ENCODE measurements around the gene PLCL2. TPM values are rescaled to one million over a fixed set of nuclear protein-coding genes. Genes with fewer than 3 reads are reported as not detected.

The PLCL2 gene
- total and polyA plus RNA-seq, 11 donors: 10.4 to 80.9 (median 53.0) TPM

- 50 to 61% (median 58%) methylated on average over 3 of the region's 3 CpGs for WGBS, 4 donors
- TF ChIP-seq CTCF (IDR thresholded peaks at IDR 0.05) (no peak), POLR2A (IDR thresholded peaks at IDR 0.05) (no peak)
- Histone ChIP-seq H3K36me3 (no peaks in the 10 kb centered on the region), H3K27ac (peak overlapping the region in 3 of 12 donors; percentile 2 to 67 (median 11)), H3K27me3 (no peaks in the 10 kb centered on the region), H3K4me3 (no peak overlapping the region), H3K4me1 (peaks cover 8 to 83% (median 57%) of the 10 kb centered on the region in 12 donors), H3K9me3 (no peaks in the 10 kb centered on the region)
- ATAC-seq: peak in 2 of 4 donors; percentile 50 to 60
- no peak for DNase-seq
- intact Hi-C loops (cut with DNase I): no loop called here
These were observed 25.5 kb downstream of the PLCL2 start for GRCh38 chr3:16910207-16910606.

- no peak for TF ChIP-seq CTCF (IDR thresholded peaks at IDR 0.05)
- TF ChIP-seq POLR2A (IDR thresholded peaks at IDR 0.05): no peak
- no peak overlapping the region for H3K27ac ChIP-seq
- no peak for ATAC-seq
- intact Hi-C loops (cut with DNase I): no loop called here
- no peaks in the 10 kb centered on the region for H3K27me3 ChIP-seq
- no peak for DNase-seq
- no peaks in the 10 kb centered on the region for H3K9me3 ChIP-seq
- no peak overlapping the region for H3K4me3 ChIP-seq
- peaks cover 14 to 83% (median 53%) of the 10 kb centered on the region in 12 donors for H3K4me1 ChIP-seq
- no peaks in the 10 kb centered on the region for H3K36me3 ChIP-seq
- 84 to 90% (median 86%) methylated on average over 2 of the region's 2 CpGs for WGBS, 4 donors
These were observed 27.2 kb downstream of the PLCL2 start for GRCh38 chr3:16911916-16912315.

GRCh38 chr3:16912400-16913263, 27.9 kb downstream of the PLCL2 start:
- intact Hi-C loops (cut with DNase I): no loop called here
- 67 to 80% (median 70%) methylated on average over 3 of the region's 3 CpGs for WGBS, 4 donors
- DNase-seq (no peak), ATAC-seq (no peak)
- peaks cover 8 to 83% (median 53%) of the 10 kb centered on the region in 12 donors for H3K4me1 ChIP-seq
- no peaks in the 10 kb centered on the region for H3K9me3 ChIP-seq
- no peaks in the 10 kb centered on the region for H3K36me3 ChIP-seq
- H3K27me3 ChIP-seq: no peaks in the 10 kb centered on the region
- H3K27ac ChIP-seq: peak overlapping the region in 1 of 12 donors; percentile 15
- no peak for TF ChIP-seq POLR2A (IDR thresholded peaks at IDR 0.05)
- no peak for TF ChIP-seq CTCF (IDR thresholded peaks at IDR 0.05)
- no peak overlapping the region for H3K4me3 ChIP-seq

- Histone ChIP-seq H3K4me3 (no peak overlapping the region), H3K9me3 (no peaks in the 10 kb centered on the region), H3K36me3 (no peaks in the 10 kb centered on the region), H3K27me3 (no peaks in the 10 kb centered on the region), H3K4me1 (peaks cover 7 to 81% (median 51%) of the 10 kb centered on the region in 12 donors), H3K27ac (no peak overlapping the region)
- ATAC-seq: no peak
- intact Hi-C loops (cut with DNase I): no loop called here
- WGBS, 4 donors: 83 to 96% (median 92%) methylated on average over 2 of the region's 2 CpGs
- DNase-seq: no peak
- TF ChIP-seq CTCF (IDR thresholded peaks at IDR 0.05): no peak
- no peak for TF ChIP-seq POLR2A (IDR thresholded peaks at IDR 0.05)
These were observed 28.5 kb downstream of the PLCL2 start for GRCh38 chr3:16913264-16913580.
